HG03066 (cell line): Measurements from ENCODE around the gene ZGPAT.

Experiments
- ATAC-seq: cut with Tn5 transposase; IDR thresholded peaks from one replicate; pipeline ENCODE4 v1.9.1; 2021; ENCODE audit warnings: low read depth; ENCODE audit not compliant: unreplicated experiment

Gene ZGPAT

DNA sequence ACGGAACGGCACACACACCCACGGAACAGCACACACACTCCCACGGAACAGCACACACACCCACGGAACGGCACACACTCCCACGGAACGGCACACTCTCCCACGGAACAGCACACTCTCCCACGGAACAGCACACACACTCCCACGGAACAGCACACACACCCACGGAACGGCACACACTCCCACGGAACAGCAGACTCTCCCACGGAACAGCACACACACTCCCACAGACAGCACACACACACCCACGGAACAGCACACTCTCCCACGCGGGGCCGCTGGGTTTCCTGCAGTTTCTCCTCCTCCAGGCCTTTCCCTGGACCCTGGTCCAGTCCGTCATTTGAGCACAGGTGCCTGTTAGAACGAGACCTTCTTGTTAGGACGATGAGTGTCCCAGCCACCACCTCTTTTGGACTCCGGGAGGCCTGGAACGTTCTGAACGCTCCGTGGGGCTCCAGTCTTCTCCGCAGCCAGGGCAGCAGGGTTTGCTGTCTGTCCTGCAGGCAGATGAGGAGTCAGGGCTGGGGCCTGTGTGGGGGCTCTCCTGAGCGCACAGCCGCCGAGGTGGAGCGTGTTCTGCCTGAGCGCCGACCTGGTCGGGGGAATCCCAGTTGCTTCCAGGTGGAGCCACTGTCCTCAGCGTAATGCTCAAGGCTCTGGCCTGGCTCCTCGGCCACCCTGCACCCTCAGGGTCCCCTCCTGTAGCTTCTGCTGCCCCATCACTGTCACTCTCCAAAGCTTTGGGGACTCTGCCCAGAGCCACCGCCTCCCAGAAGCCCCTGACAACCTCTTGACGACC is 29.0 kb upstream of the ZGPAT start:
- no peak for ATAC-seq

DNA sequence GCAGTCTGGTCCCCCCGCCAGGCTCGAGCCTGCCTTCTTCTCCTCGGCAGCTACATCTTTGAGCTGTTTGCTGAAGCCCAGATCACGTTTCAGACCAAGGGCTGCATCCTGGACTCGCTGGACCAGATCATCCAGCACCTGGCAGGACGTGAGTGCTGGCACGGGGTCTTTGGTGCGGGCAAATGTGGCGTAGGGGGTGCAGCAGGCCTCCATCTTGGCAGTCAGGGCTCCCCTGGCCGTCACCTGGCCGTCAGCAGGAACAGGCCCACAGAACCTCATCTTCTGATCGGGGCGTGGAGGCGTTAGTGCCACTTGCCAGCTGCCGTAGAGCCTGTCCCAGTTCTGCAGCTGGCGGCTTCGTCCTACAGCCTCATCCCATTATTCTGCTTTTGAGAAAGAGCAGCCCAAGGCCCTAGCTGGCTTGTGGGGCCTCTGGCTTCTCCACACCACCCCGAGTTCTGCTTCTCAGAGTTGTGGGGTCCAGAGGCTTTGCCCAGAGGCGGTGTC is 28.0 kb upstream of the ZGPAT start:
- ATAC-seq: no peak

DNA sequence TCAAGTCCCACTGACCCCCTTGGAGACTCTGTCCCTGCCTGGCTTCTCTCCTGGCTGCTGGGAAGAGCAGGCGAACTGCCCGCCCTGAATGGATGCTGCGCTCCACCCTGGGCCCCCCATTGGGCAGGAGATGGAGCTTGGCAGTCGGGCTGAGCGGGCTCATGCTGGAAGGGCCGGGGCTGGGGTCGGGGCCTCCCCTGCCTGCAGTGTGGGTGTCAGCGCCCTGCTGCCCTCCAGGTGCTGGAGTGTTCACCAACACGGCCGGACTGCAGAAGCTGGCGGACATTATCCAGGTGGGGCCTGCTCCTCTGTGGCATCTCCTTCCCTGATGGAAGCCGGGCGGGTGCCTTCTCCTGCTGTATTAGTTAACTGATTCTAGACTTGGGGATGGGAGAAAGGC is 27.4 kb upstream of the ZGPAT start:
- no peak for ATAC-seq

DNA sequence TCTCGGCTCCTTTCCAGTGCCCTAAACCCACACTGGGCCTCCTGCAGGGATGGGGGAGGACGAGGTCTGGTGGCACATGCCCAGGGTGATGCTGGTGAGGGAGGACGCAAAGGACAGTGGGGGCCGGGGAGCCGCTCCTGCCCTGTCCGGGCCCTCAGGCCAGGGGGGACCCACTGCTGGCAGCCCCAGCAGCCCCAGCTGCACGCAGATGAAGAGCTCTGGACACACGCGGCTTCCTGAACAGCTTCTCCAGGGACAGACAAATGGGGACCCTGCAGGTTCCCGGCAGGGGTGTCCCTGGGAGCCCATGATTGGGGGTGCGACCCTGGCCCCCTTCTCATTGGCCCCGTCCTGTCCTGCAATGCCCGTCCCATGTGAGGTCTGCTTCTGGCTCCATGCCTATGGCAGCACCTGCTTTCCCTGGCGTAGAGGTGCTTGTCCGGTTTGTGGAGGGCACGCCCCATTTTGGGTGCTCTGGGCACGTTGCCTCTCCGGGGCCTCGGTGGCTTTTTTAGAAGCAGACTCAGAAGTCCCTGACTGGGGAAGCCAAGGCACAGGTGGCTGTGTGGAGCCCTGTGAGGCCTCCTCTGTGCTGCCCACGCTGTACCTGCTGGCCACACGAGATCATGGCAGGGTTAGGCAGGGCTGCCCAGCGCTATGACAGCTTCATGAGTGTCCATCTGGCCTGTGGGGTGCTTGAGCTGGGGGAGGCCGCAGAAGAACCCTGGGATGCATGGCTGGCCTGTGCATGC is 26.8 kb upstream of the ZGPAT start:
- no peak for ATAC-seq

DNA sequence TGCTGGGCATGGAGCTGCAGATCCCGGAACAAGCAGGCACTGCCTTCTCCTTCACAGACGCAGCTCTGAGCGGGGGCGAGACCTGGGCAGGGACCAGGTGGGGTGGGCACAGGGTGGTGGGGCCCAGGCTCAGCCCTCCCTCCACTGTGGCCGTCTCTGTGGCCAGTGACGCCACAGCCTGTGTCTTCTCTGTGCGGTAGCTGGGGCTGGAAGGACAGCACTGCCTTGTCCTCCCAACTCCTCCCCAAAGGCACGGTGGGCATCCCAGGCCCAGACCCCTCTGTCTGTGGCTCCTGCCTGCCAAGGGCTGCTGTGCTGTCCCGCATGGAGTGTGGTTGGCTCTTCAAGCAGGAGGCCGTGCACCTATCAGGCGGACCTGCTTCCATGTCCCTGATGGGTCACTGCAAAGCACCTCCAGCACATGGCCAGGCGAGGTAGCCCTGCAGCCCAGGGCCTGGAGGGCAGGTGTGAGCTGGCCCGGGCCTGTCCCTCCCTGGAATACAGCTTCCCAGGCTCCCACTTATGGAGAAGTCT is 26.2 kb upstream of the ZGPAT start:
- ATAC-seq: no peak

DNA sequence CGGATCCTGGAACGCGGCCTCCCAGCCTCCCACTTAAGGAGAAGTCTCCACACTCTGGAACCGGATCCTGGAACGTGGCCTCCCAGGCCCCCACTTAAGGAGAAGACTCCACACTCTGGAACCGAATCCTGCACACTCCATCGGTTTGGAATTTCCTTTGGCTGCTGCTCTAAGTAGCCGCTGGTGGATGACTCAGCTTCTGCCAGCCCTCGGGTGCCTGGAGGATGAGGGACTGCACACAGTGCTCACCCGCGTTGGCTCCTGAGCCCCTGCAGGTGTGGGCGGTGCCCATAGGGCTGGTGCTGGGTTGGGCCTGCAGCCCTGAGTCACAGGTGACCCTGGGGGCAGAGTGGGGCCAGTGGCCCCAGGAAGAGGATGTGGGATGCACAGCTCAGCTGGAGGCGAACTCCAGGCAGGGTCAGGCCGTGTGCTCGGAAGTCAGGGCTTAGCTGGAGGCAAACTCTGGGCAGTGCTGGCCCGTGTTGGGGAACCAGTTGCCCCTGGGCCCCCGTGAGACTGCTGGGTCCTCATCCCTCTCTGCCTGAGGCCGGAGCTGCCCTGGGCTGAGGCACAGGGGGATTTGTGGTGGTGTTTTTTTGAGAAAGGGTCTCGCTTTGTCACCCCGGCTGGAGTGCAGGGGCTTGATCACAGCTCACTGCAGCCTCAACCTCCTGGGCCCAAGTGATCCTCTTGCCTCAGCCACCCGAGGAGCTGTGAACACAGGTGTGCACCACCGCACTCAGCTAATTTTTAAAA is 25.3 kb upstream of the ZGPAT start:
- no peak for ATAC-seq

DNA sequence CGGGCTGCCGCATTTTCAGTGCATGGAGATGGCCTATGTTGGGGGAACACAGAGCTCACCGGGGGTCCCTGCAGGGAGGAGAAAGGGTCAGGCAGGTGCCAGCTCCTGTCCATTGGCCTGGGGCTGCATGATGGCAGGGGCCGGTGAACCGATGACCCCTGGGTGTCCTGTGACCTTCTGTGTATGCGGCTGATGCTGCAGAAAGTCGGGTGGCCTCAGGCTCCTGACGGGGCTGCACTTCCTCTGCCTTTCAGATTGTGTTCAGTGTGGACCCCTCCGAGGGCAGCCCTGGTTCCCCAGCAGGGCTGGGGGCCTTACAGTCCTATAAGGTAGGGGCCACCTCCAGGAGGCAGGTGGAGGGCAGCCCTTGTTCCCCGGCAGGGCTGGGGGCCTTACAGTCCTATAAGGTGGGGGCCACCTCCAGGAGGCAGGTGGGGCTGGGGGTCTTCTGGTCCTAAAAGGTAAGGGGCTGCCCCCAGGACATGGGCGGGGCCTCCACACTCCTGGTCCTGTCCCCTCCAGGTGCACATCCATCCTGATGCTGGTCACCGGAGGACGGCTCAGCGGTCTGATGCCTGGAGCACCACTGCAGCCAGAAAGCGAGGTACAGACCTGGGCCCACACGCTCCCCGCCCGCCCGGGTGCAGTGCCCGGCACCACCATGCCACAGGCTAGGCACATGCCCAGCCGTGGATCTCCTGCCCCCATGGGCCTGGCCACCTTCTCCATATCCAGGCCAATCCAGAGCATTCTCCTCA is 22.4 kb upstream of the ZGPAT start:
- ATAC-seq: no peak

DNA sequence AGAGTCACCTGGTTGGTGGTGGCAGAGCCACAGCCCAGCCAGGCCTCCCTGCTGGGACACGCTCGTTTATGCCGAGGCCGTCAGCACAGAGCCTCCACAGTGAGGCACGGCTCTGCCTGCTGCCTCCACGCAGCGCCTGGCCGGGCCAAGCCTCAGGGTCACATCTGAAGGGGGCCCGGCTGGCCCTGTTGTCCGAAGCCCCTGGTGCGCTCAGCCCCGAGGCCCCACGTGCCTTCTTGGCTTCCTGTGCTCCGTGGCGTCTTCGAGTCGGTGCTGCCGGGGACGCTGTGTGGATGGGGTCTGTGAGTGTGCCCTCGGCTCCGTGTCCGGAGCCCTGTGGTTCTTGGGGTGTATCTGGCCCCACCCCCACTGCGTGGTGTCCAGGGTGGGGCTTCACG is 21.7 kb upstream of the ZGPAT start:
- ATAC-seq: no peak

DNA sequence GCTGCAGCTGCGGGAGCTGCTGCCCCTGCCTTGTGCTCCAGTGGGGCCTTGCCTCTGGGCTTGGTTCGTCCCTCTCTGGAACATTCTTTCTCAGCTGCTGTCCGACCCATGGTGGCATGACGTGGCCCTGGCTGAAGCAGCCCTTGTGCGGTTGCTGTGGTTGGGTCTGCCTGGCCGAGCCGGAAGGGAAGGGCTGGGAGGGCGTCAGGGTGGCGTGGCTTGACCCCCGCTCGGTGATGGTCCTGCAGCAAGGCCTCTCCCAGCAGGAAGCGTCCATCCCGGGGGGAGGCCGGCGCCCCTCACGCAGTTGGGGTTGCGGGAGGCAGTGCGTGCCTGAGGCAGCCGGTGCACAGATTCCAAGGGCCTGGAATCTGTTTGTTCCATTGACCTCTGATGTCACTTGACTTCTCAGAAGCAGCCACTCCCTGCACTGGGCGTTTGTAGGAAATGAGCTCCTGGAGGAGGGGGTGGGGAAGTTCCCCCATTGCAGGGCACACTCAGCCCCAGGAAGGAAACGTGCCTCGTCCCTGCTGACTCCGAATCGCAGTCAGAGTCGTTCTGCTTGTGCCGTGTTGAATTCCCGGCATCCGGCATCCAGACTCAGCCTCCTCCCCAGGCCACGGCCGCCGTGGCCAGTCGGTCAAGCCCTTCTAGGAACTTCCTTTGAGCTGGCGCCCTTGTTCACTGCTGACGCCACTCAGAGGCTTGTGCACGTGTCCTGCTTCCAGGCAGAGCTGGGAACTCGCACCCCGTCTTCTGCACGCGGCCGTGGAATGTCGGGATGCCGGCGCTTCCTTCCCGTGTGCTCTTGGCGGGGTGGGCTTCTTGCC is 21.1 kb upstream of the ZGPAT start:
- no peak for ATAC-seq

DNA sequence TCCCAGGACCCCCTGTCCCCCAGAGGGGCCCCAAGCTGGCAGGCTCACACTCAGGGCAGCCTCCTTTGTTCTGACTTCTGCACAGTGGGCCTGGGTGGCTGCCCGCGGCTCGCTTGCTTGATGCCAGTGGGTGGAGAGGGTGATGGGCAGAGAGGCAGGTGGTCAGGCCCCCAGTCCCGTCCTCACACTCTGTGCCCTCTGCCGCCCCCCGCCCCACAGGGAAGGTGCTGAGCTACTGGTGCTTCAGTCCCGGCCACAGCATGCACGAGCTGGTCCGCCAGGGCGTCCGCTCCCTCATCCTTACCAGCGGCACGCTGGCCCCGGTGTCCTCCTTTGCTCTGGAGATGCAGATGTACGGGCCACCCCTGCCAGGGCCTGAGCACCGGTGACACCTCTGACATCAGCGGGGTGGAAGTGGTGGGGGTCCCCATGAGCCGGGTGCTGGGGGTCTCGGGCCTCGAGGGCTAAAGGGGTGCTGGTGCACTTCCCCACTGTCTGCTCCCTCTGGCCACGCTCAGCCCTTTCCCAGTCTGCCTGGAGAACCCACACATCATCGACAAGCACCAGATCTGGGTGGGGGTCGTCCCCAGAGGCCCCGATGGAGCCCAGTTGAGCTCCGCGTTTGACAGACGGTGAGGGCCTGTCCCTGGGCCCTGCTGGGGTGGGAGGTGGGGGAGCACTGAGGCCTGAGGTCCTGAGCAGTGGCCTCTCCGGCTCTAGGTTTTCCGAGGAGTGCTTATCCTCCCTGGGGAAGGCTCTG is 20.2 kb upstream of the ZGPAT start:
- no peak for ATAC-seq

DNA sequence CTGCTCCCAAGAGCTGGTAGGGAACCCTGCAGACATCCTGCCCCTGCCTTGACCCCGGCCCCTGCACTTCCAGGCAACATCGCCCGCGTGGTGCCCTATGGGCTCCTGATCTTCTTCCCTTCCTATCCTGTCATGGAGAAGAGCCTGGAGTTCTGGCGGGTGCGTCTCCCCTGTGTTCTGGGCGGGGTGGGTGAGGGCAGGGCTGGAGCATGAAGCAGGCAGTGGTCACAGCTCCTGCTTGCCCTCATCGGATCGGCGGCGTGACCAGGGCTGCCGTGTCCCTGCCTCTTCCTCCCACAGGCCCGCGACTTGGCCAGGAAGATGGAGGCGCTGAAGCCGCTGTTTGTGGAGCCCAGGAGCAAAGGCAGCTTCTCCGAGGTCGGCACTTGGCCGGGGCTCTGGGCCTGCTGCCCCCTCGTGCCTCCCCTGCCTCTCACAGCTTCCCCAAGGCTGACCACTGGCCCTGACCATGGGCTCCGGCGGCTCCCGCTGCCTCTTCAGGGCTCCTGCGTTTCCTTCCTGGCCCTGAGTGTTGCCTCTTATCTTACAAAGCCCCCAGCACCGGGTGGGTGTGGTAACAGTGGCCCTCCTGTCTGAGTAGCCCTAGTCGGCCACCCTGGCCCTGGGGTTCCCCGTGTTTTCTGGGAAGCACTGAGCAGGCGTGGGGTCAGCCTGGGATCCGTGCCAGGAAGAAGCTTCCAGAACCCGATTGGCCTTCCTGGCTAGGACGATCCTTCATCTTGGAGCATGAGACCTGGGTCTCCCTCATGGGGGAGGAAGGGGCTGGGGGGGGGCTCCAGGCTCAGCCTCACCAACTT is 19.4 kb upstream of the ZGPAT start:
- ATAC-seq: no peak

DNA sequence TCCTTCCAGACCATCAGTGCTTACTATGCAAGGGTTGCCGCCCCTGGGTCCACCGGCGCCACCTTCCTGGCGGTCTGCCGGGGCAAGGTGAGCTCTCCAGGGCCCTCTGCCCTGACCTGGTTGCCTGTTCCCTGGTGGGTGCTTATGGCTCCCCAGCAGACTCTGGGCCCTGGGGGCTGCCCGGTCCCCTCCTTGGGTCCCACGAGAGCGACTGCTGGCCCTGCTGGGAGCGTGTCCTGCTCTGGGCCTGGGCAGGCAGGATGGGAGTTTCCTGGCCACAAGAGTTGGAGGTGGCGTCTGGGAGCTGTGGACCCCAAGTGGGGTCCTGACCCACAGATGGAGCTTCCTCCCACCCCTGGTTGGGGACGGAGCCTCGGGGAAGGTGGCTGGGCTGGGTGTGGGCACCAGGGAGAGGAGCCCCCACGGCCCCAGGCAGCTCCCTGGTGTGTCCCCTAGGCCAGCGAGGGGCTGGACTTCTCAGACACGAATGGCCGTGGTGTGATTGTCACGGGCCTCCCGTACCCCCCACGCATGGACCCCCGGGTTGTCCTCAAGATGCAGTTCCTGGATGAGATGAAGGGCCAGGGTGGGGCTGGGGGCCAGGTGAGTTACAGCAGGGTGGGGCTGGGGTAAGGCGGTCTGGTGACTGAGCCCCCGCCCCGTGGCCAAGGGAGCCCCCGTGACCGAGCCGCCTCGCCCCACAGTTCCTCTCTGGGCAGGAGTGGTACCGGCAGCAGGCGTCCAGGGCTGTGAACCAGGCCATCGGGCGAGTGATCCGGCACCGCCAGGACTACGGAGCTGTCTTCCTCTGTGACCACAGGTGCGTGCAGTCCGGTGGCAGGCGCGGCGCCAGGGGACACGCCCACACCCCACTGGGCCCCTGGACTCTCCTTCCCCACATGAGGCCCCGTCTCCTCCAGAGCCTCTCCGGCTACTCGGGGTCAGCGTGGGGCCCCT is 18.5 kb upstream of the ZGPAT start:
- no peak for ATAC-seq

DNA sequence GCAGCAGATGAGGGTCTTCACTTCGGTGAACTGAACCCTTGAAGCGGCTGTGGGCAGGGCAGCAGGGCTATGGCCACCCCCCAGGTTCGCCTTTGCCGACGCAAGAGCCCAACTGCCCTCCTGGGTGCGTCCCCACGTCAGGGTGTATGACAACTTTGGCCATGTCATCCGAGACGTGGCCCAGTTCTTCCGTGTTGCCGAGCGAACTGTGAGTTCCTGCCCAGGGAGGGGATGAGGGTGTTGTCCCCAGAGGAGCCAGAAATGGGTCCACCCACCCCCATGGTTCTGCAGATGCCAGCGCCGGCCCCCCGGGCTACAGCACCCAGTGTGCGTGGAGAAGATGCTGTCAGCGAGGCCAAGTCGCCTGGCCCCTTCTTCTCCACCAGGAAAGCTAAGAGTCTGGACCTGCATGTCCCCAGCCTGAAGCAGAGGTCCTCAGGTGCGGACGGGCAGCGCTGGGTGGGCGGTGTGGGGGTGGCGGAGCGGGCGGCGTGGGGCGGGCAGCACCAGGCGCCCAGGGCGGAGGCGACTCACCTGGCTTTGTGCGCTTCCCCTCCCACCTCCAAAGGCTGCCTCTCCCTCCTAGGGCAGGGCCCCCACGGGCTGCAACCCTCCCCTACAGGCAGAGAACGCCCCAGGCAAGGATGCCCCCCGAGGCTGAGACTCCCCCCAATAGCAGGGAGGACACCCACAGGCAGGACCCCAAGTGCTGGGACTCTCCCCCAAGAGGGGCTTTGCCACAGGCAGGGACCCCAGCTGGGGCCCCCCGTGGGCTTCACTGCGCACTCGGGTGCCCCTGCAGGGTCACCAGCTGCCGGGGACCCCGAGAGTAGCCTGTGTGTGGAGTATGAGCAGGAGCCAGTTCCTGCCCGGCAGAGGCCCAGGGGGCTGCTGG is 17.6 kb upstream of the ZGPAT start:
- ATAC-seq: no peak

DNA sequence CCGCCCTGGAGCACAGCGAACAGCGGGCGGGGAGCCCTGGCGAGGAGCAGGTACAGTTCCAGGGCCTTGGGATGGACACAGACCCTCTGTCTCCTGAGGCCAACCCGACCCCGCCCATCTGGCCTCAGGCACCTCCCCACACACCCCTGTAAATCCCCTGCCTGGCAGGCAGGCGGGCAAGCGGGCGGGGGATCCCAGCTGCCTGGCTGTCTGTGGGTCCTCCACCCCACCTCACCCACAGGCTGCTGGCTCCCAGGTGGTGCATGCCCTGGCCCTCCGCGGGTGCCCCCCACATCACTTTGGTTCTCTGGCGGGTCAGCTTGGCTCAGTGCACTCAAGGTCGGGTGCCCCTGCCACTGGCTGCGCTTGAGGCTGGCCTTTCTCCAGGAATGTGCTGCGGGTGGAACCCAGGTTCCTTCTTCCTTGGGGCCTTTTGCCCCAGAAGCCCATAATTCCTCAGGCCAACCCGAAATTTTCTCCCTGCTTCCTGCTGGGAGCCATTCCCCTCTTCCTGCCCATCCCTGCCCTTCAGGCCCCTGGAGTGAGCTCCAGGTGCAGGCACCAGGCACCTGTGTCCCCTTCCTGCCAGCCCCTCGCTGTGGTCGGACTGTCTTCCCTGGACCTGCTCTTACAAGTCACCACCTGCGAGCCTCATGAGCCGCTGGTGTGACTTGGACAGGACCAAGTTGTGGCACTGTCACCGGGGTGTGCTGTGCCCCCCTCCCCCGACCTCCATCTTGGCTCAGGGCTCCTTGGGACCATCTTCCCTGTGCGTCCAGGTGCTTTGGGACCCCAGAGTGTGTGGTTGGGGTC is 16.7 kb upstream of the ZGPAT start:
- ATAC-seq: no peak
